Activated naive CD8-positive, alpha-beta T cell treated with anti-CD3 and anti-CD28 coated beads, Interleukin-2, amount 10 ng/mL, durations not matched to agents 7 days and 5 days (primary cell): Measurements from ENCODE around the gene ZNF304. TPM values are rescaled to one million over a fixed set of nuclear protein-coding genes. Genes with fewer than 3 reads are reported as not detected.

ENCODE experiments used
- ATAC-seq: fragments of 150-1000 bp; cut with Tn5 transposase; one replicate; pipeline ENCODE4 v1.10.0; 2021; ENCODE audit warnings: low read depth, moderate library complexity
- POLR2A ChIA-PET: fragments of 350-600 bp; sonication (Branson Sonifier 250); formaldehyde crosslinking; loops from one replicate; lab custom pipeline; 2021; ENCODE audit warnings: antibody characterized with exemption; lab: Charles Lee
- DNase-seq: peaks from one replicate; pipeline ENCODE4 v3.0.0; 2021
- H3K27ac Mint-ChIP-seq: one replicate; pipeline ENCODE4 v1.8.0; 2022; ENCODE audit warnings: mild to moderate bottlenecking, mixed read lengths
- H3K27me3 Mint-ChIP-seq: one replicate; pipeline ENCODE4 v1.8.0; 2022; ENCODE audit warnings: mild to moderate bottlenecking, moderate library complexity, mixed read lengths
- H3K36me3 Mint-ChIP-seq: one replicate; pipeline ENCODE4 v1.8.0; 2021; ENCODE audit warnings: mild to moderate bottlenecking, mixed read lengths
- H3K4me1 Mint-ChIP-seq: one replicate; pipeline ENCODE4 v1.8.0; 2021; ENCODE audit warnings: mixed read lengths
- H3K4me3 Mint-ChIP-seq: one replicate; pipeline ENCODE4 v1.8.0; 2022; ENCODE audit warnings: mild to moderate bottlenecking, moderate library complexity, mixed read lengths
- H3K9me3 Mint-ChIP-seq: one replicate; pipeline ENCODE4 v1.8.0; 2021; ENCODE audit warnings: mixed read lengths
- total RNA-seq, 2 experiments: library from RNA; stranded (reverse); gene quantifications; one replicate each; pipeline ENCODE4 v1.2.3, GENCODE V29; 2021

Gene ZNF304
- total RNA-seq, 2 experiments from 2014 or later = 15.3 to 15.4 TPM

- no peaks in the 10 kb centered on the region for H3K27me3 Mint-ChIP-seq
- H3K4me3 Mint-ChIP-seq = no peak overlapping the region
- peaks cover 20% of the 10 kb centered on the region for H3K9me3 Mint-ChIP-seq
- no peak for ATAC-seq
- POLR2A ChIA-PET = interaction anchor here (0.6 kb wide), 1 partner anchor 67 kb away, joined by 4 read pairs; no protein-coding TSS in a partner anchor
- no peak overlapping the region for H3K27ac Mint-ChIP-seq
- DNase-seq = no peak
- H3K36me3 Mint-ChIP-seq = peaks cover 75% of the 10 kb centered on the region
- H3K4me1 Mint-ChIP-seq = peaks cover 18% of the 10 kb centered on the region
Measured at GRCh38 chr19:57324992-57325391, 26.1 kb upstream of the ZNF304 start.

- no peak for DNase-seq
- H3K4me1 Mint-ChIP-seq = no peaks in the 10 kb centered on the region
- ATAC-seq = no peak
- H3K27ac Mint-ChIP-seq = no peak overlapping the region
- H3K4me3 Mint-ChIP-seq = no peak overlapping the region
- H3K9me3 Mint-ChIP-seq = peaks cover 20% of the 10 kb centered on the region
- H3K36me3 Mint-ChIP-seq = peaks cover 93% of the 10 kb centered on the region
- H3K27me3 Mint-ChIP-seq = no peaks in the 10 kb centered on the region
- POLR2A ChIA-PET = no interaction called here
Measured at GRCh38 chr19:57327993-57328392, 23.1 kb upstream of the ZNF304 start.

- Mint-ChIP-seq H3K27ac (no peak overlapping the region), H3K36me3 (peaks cover 55% of the 10 kb centered on the region), H3K4me3 (no peak overlapping the region), H3K27me3 (no peaks in the 10 kb centered on the region), H3K4me1 (no peaks in the 10 kb centered on the region), H3K9me3 (peaks cover 9% of the 10 kb centered on the region)
- DNase-seq (no peak), ATAC-seq (no peak)
- POLR2A ChIA-PET = interaction anchor here (0.6 to 1.1 kb wide), 2 partner anchors 16 to 541 kb away, joined by 3 read pairs; no protein-coding TSS in a partner anchor
Measured at GRCh38 chr19:57334191-57334590, 16.9 kb upstream of the ZNF304 start.

- ATAC-seq (no peak), DNase-seq (no peak)
- H3K9me3 Mint-ChIP-seq = peaks cover 12% of the 10 kb centered on the region
- no peak overlapping the region for H3K4me3 Mint-ChIP-seq
- no peaks in the 10 kb centered on the region for H3K27me3 Mint-ChIP-seq
- H3K4me1 Mint-ChIP-seq = no peaks in the 10 kb centered on the region
- no peak overlapping the region for H3K27ac Mint-ChIP-seq
- POLR2A ChIA-PET = no interaction called here
- H3K36me3 Mint-ChIP-seq = peaks cover 18% of the 10 kb centered on the region
Measured at GRCh38 chr19:57338877-57339276, 12.2 kb upstream of the ZNF304 start.

GRCh38 chr19:57342582-57342981, 8.5 kb upstream of the ZNF304 start:
- H3K36me3 Mint-ChIP-seq = peaks cover 2% of the 10 kb centered on the region
- no peak for DNase-seq
- H3K9me3 Mint-ChIP-seq = peaks cover 6% of the 10 kb centered on the region
- peaks cover 3% of the 10 kb centered on the region for H3K27me3 Mint-ChIP-seq
- H3K4me3 Mint-ChIP-seq = no peak overlapping the region
- no peaks in the 10 kb centered on the region for H3K4me1 Mint-ChIP-seq
- H3K27ac Mint-ChIP-seq = no peak overlapping the region
- POLR2A ChIA-PET = no interaction called here
- no peak for ATAC-seq

GRCh38 chr19:57348136-57348535, 2.9 kb upstream of the ZNF304 start:
- H3K36me3 Mint-ChIP-seq = peaks cover 17% of the 10 kb centered on the region
- H3K27ac Mint-ChIP-seq = no peak overlapping the region
- POLR2A ChIA-PET = no interaction called here
- ATAC-seq (no peak), DNase-seq (no peak)
- peaks cover 11% of the 10 kb centered on the region for H3K9me3 Mint-ChIP-seq
- H3K27me3 Mint-ChIP-seq = peaks cover 3% of the 10 kb centered on the region
- H3K4me3 Mint-ChIP-seq = no peak overlapping the region
- H3K4me1 Mint-ChIP-seq = peaks cover 25% of the 10 kb centered on the region

- peaks cover 3% of the 10 kb centered on the region for H3K27me3 Mint-ChIP-seq
- peaks cover 29% of the 10 kb centered on the region for H3K4me1 Mint-ChIP-seq
- H3K27ac Mint-ChIP-seq = peak overlapping the region; percentile 92
- H3K4me3 Mint-ChIP-seq = peak overlapping the region; percentile 94
- DNase-seq (no peak), ATAC-seq (no peak)
- H3K9me3 Mint-ChIP-seq = peaks cover 31% of the 10 kb centered on the region
- POLR2A ChIA-PET = interaction anchor here (1.2 kb wide), 1 partner anchor 11 kb away, joined by 3 read pairs; the partner anchor contains the start of genes TRAPPC2B and ZNF547
- H3K36me3 Mint-ChIP-seq = peaks cover 53% of the 10 kb centered on the region
Measured at GRCh38 chr19:57351867-57352266, 796 bp downstream of the ZNF304 start.

- DNase-seq (no peak), ATAC-seq (no peak)
- Mint-ChIP-seq H3K4me1 (peaks cover 22% of the 10 kb centered on the region), H3K9me3 (peaks cover 38% of the 10 kb centered on the region), H3K27ac (no peak overlapping the region), H3K27me3 (no peaks in the 10 kb centered on the region), H3K36me3 (peaks cover 81% of the 10 kb centered on the region), H3K4me3 (no peak overlapping the region)
- POLR2A ChIA-PET = no interaction called here
Measured at GRCh38 chr19:57355916-57356315, 4.8 kb downstream of the ZNF304 start.

GRCh38 chr19:57357406-57357805, 6.3 kb downstream of the ZNF304 start:
- Mint-ChIP-seq H3K4me1 (peaks cover 11% of the 10 kb centered on the region), H3K4me3 (no peak overlapping the region), H3K9me3 (peaks cover 38% of the 10 kb centered on the region), H3K27ac (no peak overlapping the region), H3K27me3 (no peaks in the 10 kb centered on the region), H3K36me3 (peaks cover 76% of the 10 kb centered on the region)
- POLR2A ChIA-PET = no interaction called here
- ATAC-seq (no peak), DNase-seq (no peak)

- H3K27me3 Mint-ChIP-seq = no peaks in the 10 kb centered on the region
- DNase-seq (no peak), ATAC-seq (no peak)
- H3K4me3 Mint-ChIP-seq = no peak overlapping the region
- POLR2A ChIA-PET = no interaction called here
- peaks cover 33% of the 10 kb centered on the region for H3K9me3 Mint-ChIP-seq
- peaks cover 67% of the 10 kb centered on the region for H3K36me3 Mint-ChIP-seq
- H3K4me1 Mint-ChIP-seq = peaks cover 13% of the 10 kb centered on the region
- no peak overlapping the region for H3K27ac Mint-ChIP-seq
Measured at GRCh38 chr19:57359300-57359699, 8.2 kb downstream of the ZNF304 start.

GRCh38 chr19:57362419-57362818, 11.3 kb downstream of the ZNF304 start:
- peaks cover 14% of the 10 kb centered on the region for H3K9me3 Mint-ChIP-seq
- H3K27ac Mint-ChIP-seq = peak overlapping the region; percentile 99

GRCh38 chr19:57362997-57363687, 12.1 kb downstream of the ZNF304 start, which contains the start of the genes TRAPPC2B and ZNF547:
TSS of gene TRAPPC2B (plus strand) at chr19:57363551. CDS start at chr19:57364834, 1,283 bp downstream.
TSS of gene ZNF547 (plus strand) at chr19:57363551. CDS start at chr19:57368556, 5,005 bp downstream.
- Mint-ChIP-seq H3K27me3 (no peaks in the 10 kb centered on the region), H3K9me3 (peaks cover 14% of the 10 kb centered on the region), H3K4me3 (peak within 1 kb of the TSS; percentile 96), H3K27ac (peak within 1 kb of the TSS; percentile 99), H3K36me3 (peaks cover 43% of the 10 kb centered on the region), H3K4me1 (peaks cover 11% of the 10 kb centered on the region)
- ATAC-seq (peak; percentile 96), DNase-seq (peak; percentile 97)
- POLR2A ChIA-PET = interaction anchor here (0.7 to 1.9 kb wide), 9 partner anchors 9 to 639 kb away, joined by 3 to 9 read pairs (median 4); partner anchors contain the start of genes ZNF304, ZNF548 and ZNF671

More at GRCh38 chr19:57362419-57362818, 11.3 kb downstream of the ZNF304 start:
- peak overlapping the region; percentile 96 for H3K4me3 Mint-ChIP-seq
- peaks cover 45% of the 10 kb centered on the region for H3K36me3 Mint-ChIP-seq
- DNase-seq (no peak), ATAC-seq (no peak)
- POLR2A ChIA-PET = interaction anchor here (0.7 to 1.9 kb wide), 7 partner anchors 8 to 365 kb away, joined by 3 to 9 read pairs (median 4); partner anchors contain the start of genes ZNF304, ZNF548 and ZNF671
- H3K27me3 Mint-ChIP-seq = no peaks in the 10 kb centered on the region
- H3K4me1 Mint-ChIP-seq = peaks cover 11% of the 10 kb centered on the region

GRCh38 chr19:57363688-57364181, 12.7 kb downstream of the ZNF304 start:
- peak; percentile 13 for ATAC-seq
- no peak for DNase-seq
- POLR2A ChIA-PET = interaction anchor here (0.7 to 1.9 kb wide), 7 partner anchors 9 to 638 kb away, joined by 3 to 9 read pairs (median 4); partner anchors contain the start of genes ZNF304, ZNF548 and ZNF671
- Mint-ChIP-seq H3K4me3 (peak overlapping the region; percentile 96), H3K36me3 (peaks cover 43% of the 10 kb centered on the region), H3K27me3 (no peaks in the 10 kb centered on the region), H3K9me3 (peaks cover 16% of the 10 kb centered on the region), H3K4me1 (peaks cover 11% of the 10 kb centered on the region), H3K27ac (peak overlapping the region; percentile 99)
